CD4-positive, CD25-positive, alpha-beta regulatory T cell (primary cell): ENCODE data around the gene KIF19. TPM values are rescaled to one million over a fixed set of nuclear protein-coding genes. Genes with fewer than 3 reads are reported as not detected.

Source experiments
- ATAC-seq, 2 donors: fragments of 150-1000 bp; cut with Tn5 transposase; one replicate each; pipeline ENCODE4 v1.10.0; 2021; ENCODE audit warnings: low read depth in 2 of 2, moderate number of reproducible peaks in 2 of 2, moderate library complexity in 1 of 2
- DNase-seq, 3 donors: peaks; one replicate each; pipeline versions ENCODE4 v3.0.0 to v3.0.0-alpha.2; 2012 to 2022; ENCODE audit warnings: mixed read lengths in 1 of 3
- H3K27ac ChIP-seq: one replicate; pipeline ENCODE4 v1.7.0; 2013; ENCODE audit warnings: mild to moderate bottlenecking, low read length; ENCODE audit not compliant: insufficient read depth, poor library complexity, severe bottlenecking
- H3K27me3 ChIP-seq: one replicate; pipeline ENCODE4 v1.7.0; 2013; ENCODE audit warnings: low read length; ENCODE audit not compliant: control insufficient read depth, insufficient read depth
- H3K36me3 ChIP-seq: one replicate; pipeline ENCODE4 v1.7.0; 2013; ENCODE audit warnings: mild to moderate bottlenecking, low read length, moderate library complexity; ENCODE audit not compliant: control insufficient read depth, insufficient read depth
- H3K4me1 ChIP-seq: 2 replicates; pipeline ENCODE4 v1.7.0; 2013; ENCODE audit warnings: mild to moderate bottlenecking, low read length; ENCODE audit not compliant: insufficient read depth, control insufficient read depth, poor library complexity, severe bottlenecking
- H3K4me3 ChIP-seq: one replicate; pipeline ENCODE4 v1.7.0; 2013; ENCODE audit warnings: low read depth, mild to moderate bottlenecking, low read length, moderate library complexity
- H3K9me3 ChIP-seq, 2 experiments: 1 replicate in 1 of 2; 2 replicates in 1 of 2; pipeline ENCODE4 v1.7.0; 2013; ENCODE audit warnings: low read length in 2 of 2, mild to moderate bottlenecking in 1 of 2, moderate library complexity in 1 of 2; ENCODE audit not compliant: control insufficient read depth in 2 of 2
- H3K27ac Mint-ChIP-seq, 3 donors: one replicate each; pipeline ENCODE4 v1.8.0; 2020 to 2022; ENCODE audit warnings: mild to moderate bottlenecking in 3 of 3, mixed read lengths in 3 of 3, moderate library complexity in 2 of 3
- H3K27me3 Mint-ChIP-seq: one replicate; pipeline ENCODE4 v1.8.0; 2022; ENCODE audit warnings: mild to moderate bottlenecking, mixed read lengths
- H3K36me3 Mint-ChIP-seq: one replicate; pipeline ENCODE4 v1.8.0; 2020; ENCODE audit warnings: mixed read lengths
- H3K4me1 Mint-ChIP-seq, 4 donors: one replicate each; pipeline ENCODE4 v1.8.0; 2020 to 2022; ENCODE audit warnings: mixed read lengths in 4 of 4, mild to moderate bottlenecking in 1 of 4
- H3K4me3 Mint-ChIP-seq, 4 donors: one replicate each; pipeline ENCODE4 v1.8.0; 2020 to 2022; ENCODE audit warnings: mild to moderate bottlenecking in 4 of 4, mixed read lengths in 4 of 4, moderate library complexity in 3 of 4
- H3K9me3 Mint-ChIP-seq, 7 donors: one replicate each; pipeline ENCODE4 v1.8.0; 2020 to 2022; ENCODE audit warnings: mixed read lengths in 7 of 7, mild to moderate bottlenecking in 3 of 7, moderate library complexity in 2 of 7
- polyA plus RNA-seq, 4 donors: library from polyadenylated mRNA; unstranded; fragments of 300-500 nt; fragmentation: Illumina TruSeq; gene quantifications; one replicate each; pipeline ENCODE4 v1.2.3, GENCODE V29; 2021
- total RNA-seq: library from RNA; stranded (reverse); gene quantifications from one replicate; pipeline ENCODE4 v1.2.3, GENCODE V29; 2022

The KIF19 gene
- total and polyA plus RNA-seq, 5 donors from 2014 or later, result 1.2 to 1.8 (median 1.4) TPM

DNA sequence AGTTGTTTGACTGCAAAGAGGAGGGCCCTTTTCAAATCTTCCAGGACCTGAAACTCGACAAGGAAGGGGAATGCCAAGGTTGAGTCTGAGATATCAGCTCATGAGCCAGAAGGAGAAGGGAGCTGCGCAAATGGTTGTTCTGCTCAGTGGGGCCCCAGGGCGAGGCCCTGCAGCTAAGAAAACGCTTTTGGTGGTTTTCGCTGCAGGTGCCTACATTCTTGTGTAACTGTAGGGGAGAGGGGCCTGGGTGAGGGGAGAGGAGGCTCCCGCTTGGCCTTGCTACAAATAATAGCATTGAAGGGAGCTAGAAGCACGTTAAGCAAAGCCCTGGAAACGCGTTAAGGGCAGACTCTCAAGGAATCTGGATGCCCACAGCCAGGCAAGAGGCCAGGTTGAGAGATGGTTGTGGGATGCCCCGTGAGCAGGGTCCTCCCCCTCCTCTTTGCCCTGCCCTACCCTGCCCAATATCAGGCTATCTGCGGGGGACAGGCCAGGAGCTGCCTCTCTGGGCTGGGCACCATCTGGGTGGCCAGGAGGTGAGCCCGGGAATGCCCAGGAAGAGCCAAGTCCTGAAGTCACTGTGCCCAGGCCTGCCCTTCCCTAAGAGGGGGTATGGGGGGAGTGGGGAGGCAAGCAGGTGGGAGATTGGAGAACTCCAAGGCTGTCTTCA, 63.2 kb downstream of the KIF19 start:
- Mint-ChIP-seq H3K36me3 (no peaks in the 10 kb centered on the region), H3K4me1 (no peaks in the 10 kb centered on the region), H3K27me3 (peaks cover 17% of the 10 kb centered on the region), H3K9me3 (peaks cover 0 to 3% (median 0%) of the 10 kb centered on the region in 7 donors), H3K27ac (peak overlapping the region in 1 of 3 donors; percentile 76), H3K4me3 (no peak overlapping the region)
- Histone ChIP-seq H3K4me3 (no peak overlapping the region), H3K27me3 (no peaks in the 10 kb centered on the region), H3K9me3 (no peaks in the 10 kb centered on the region), H3K36me3 (no peaks in the 10 kb centered on the region), H3K27ac (no peak overlapping the region), H3K4me1 (no peaks in the 10 kb centered on the region)
- no peak for ATAC-seq
- no peak for DNase-seq

DNA sequence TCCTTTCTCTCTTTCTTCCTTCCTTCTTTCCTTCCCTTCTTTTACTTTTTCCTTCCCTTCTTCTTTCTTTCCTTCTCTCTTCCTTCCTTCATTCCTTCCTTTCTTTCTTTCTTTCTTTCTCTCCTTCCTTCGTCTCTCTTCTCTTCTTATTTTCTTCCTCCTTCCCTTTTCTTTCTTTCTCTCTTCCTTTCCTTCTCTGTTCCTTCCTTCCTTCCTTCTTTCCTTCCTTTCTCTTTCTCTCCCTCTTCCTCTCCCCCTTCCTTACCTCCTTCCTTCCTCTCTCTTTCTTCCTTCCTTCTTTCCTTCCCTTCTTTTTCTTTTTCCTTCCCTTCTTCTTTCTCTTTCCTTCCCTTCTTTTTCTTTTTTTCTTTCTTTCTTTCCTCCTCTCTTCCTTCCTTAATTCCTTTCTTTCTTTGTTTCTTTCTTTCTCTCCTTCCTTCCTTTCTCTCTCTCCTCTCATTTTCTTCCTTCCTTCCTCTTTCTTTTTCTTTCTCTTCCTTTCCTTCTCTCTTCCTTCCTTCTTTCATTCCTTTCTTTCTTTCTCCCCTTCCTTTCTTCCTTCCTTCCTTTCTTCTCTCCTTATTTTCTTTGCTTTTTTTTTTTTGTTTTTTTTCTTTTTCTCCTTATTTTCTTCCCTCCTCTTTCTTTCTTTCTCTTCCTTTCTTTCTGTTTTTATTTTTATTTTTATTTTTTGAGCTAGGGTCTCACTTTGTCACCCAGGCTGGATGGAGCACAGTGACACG, 64.1 kb downstream of the KIF19 start:
- no peaks in the 10 kb centered on the region for H3K27me3 ChIP-seq
- Mint-ChIP-seq H3K4me1 (no peaks in the 10 kb centered on the region), H3K27me3 (peaks cover 17% of the 10 kb centered on the region), H3K9me3 (peaks cover 0 to 3% (median 0%) of the 10 kb centered on the region in 7 donors), H3K27ac (peak overlapping the region in 1 of 3 donors; percentile 23), H3K36me3 (no peaks in the 10 kb centered on the region), H3K4me3 (no peak overlapping the region)
- ATAC-seq, result no peak
- no peaks in the 10 kb centered on the region for H3K36me3 ChIP-seq
- no peak overlapping the region for H3K27ac ChIP-seq
- H3K4me1 ChIP-seq, result no peaks in the 10 kb centered on the region
- no peak overlapping the region for H3K4me3 ChIP-seq
- H3K9me3 ChIP-seq, result no peaks in the 10 kb centered on the region
- no peak for DNase-seq

DNA sequence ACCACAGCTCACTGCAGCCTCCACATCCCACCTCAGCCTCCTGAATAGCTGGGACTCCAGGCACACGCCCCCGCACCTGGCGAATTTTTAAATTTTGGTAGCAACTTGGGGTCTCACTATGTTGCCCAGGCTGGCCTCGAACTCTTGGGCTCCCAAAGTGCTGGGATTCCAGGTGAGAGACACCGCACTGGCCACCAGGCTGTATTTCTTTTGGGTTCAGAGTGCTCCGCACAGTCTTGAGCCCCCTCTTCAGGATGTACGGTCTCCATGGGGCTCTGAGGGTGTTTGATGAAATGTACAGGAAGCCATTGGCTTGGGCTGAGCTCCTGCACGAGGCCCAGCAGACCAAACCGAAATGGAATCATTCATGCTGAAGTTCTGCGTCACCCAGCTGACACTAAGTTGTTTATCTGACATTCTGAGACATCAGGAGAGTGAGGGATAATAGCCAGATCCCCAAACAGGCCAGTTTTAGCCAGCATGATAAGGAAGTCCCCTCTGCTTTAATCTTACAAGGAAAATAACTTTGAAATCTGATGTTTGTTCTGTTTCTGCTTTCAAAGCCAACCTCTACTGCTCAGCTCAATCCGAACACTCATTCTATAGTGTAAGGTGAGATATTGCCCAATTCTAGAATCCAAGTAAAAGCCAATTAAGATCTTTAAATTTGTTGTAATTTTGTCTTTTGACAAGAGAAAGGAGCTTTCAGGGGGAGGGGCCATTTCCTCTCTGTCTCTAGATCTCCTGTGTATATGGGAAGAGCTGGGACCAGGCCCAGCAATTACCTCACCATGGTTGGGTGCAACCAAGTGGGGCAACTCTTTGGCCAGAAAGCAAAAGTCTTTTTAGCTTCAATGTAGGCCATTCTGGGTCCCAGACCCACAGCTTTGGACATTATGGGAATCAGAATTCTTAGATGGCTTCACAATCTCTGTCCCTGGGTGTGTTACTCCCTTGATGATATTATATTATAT, 64.9 kb downstream of the KIF19 start:
- Mint-ChIP-seq H3K36me3 (no peaks in the 10 kb centered on the region), H3K9me3 (peaks cover 0 to 3% (median 0%) of the 10 kb centered on the region in 7 donors), H3K4me3 (no peak overlapping the region), H3K27me3 (peaks cover 17% of the 10 kb centered on the region), H3K27ac (no peak overlapping the region), H3K4me1 (no peaks in the 10 kb centered on the region)
- no peak for ATAC-seq
- Histone ChIP-seq H3K4me1 (no peaks in the 10 kb centered on the region), H3K27me3 (no peaks in the 10 kb centered on the region), H3K27ac (no peak overlapping the region), H3K9me3 (no peaks in the 10 kb centered on the region), H3K36me3 (no peaks in the 10 kb centered on the region), H3K4me3 (no peak overlapping the region)
- DNase-seq, result no peak

DNA sequence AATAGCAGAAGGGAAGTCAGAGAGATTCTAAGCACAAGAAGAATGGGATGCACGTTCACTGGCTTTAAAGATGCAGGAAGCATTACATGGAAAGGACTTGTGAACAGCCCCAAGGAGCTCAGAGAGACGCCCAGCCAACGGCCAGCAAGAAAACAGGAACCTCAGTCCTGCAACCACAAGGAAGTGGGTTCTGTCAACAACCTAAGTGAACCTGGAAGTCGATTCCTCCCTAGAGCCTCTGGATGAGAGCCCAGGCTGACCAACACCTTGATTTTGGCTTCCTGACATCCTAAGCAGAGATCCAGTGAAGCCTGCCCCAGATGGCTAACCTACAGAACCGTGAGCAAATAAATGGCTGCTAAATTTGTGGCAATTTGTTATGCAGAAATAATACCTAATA, 65.7 kb downstream of the KIF19 start:
- no peaks in the 10 kb centered on the region for H3K4me1 Mint-ChIP-seq
- Histone ChIP-seq H3K9me3 (no peaks in the 10 kb centered on the region), H3K4me3 (no peak overlapping the region), H3K36me3 (no peaks in the 10 kb centered on the region), H3K27ac (no peak overlapping the region), H3K27me3 (no peaks in the 10 kb centered on the region), H3K4me1 (no peaks in the 10 kb centered on the region)
- no peak for DNase-seq
- H3K36me3 Mint-ChIP-seq, result no peaks in the 10 kb centered on the region
- peaks cover 12% of the 10 kb centered on the region for H3K27me3 Mint-ChIP-seq
- no peak overlapping the region for H3K4me3 Mint-ChIP-seq
- no peak for ATAC-seq
- peaks cover 0 to 3% (median 0%) of the 10 kb centered on the region in 7 donors for H3K9me3 Mint-ChIP-seq
- H3K27ac Mint-ChIP-seq, result no peak overlapping the region

DNA sequence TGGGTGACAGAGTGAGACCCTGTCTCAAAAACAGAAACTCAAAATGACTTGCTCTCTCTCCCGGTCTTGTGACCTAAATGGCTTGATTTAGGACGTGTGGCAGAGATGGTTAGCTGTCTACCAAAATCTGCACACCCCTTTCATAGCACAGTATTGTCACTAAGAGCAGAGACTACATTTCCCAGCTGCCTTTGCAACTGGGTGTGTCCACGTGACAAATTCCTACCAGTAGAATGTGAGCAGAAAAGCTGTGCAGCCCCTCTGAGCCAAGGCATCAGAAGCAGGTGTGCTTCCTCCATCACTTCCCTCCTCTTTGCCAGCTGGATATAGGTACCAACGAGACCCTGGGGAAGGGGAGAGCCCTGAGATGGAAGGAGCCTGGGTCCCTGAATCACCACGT, 66.8 kb downstream of the KIF19 start:
- H3K27me3 ChIP-seq, result no peaks in the 10 kb centered on the region
- no peak overlapping the region for H3K27ac Mint-ChIP-seq
- H3K36me3 Mint-ChIP-seq, result no peaks in the 10 kb centered on the region
- no peaks in the 10 kb centered on the region for H3K36me3 ChIP-seq
- DNase-seq, result no peak
- no peak overlapping the region for H3K4me3 ChIP-seq
- peaks cover 0 to 3% (median 0%) of the 10 kb centered on the region in 7 donors for H3K9me3 Mint-ChIP-seq
- H3K4me1 Mint-ChIP-seq, result no peaks in the 10 kb centered on the region
- H3K9me3 ChIP-seq, result no peaks in the 10 kb centered on the region
- H3K27ac ChIP-seq, result no peak overlapping the region
- H3K4me3 Mint-ChIP-seq, result no peak overlapping the region
- no peaks in the 10 kb centered on the region for H3K4me1 ChIP-seq
- ATAC-seq, result no peak
- peaks cover 10% of the 10 kb centered on the region for H3K27me3 Mint-ChIP-seq

DNA sequence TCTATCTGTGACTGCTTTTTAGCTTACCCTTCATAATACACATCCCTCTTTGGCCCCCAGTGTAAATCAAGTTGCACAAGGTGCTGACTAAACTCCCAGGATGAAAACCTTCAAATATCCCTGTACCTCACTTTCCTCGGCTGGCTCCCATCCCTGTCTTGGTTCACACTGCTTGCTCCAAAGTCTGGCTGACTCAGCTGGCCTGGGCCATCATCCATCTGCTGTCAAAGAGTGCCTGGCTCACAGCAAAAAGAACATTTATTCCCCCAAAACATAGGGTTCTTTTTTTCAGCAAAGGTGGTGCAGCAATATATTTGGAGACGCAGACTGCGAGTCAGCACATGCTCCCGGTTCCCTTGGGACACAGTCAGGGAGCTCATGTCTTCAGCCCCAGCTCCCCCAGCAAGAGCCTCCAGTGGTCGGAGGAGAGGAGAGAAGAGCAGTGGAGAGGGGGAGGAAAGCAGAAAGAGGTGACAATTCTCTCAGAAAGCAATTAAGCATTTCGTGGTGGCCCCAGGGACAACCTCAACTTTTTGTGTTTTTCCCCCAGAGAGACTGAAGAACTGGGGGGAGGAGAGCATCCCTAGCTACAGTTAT, 67.4 kb downstream of the KIF19 start:
- H3K27ac Mint-ChIP-seq, result no peak overlapping the region
- Histone ChIP-seq H3K27ac (no peak overlapping the region), H3K4me1 (no peaks in the 10 kb centered on the region), H3K27me3 (no peaks in the 10 kb centered on the region), H3K4me3 (no peak overlapping the region), H3K9me3 (no peaks in the 10 kb centered on the region), H3K36me3 (no peaks in the 10 kb centered on the region)
- DNase-seq (no peak), ATAC-seq (no peak)
- H3K9me3 Mint-ChIP-seq, result peaks cover 0 to 3% (median 0%) of the 10 kb centered on the region in 7 donors
- peaks cover 10% of the 10 kb centered on the region for H3K27me3 Mint-ChIP-seq
- no peak overlapping the region for H3K4me3 Mint-ChIP-seq
- H3K36me3 Mint-ChIP-seq, result no peaks in the 10 kb centered on the region
- no peaks in the 10 kb centered on the region for H3K4me1 Mint-ChIP-seq

DNA sequence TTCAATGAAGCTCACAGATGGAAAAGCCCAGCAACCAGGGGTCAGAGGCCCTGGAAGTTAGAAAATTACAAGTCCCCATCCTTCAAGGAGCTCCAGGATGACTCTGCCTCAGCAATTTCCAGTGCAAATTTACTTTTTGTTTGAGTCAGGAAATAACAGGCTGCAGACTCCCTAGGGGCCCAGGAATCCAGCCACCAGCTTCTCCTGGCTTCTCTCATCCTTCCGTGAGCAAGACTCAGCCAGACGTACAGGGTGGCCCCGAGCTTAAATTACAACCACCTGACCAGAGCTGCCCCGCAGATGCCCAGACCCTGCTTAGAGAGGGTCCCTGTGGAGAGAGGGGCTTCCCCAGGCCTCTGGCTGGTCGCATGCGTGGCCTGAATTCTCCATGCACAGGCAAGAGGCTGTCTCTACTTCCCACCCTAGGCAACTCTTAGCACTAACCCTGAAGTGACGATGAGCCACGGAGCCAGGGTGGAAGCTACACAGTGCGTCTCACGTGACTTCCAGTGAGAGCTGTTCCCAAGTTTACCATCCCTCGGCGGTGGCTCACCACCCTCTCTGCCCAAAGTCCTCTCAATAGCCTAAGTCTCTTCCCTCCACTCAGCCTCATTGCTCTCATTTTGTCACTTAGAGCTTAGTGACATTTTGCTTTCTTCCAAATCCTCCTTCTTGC, 68.4 kb downstream of the KIF19 start:
- no peak overlapping the region for H3K4me3 ChIP-seq
- no peaks in the 10 kb centered on the region for H3K36me3 ChIP-seq
- ATAC-seq (no peak), DNase-seq (no peak)
- H3K27me3 Mint-ChIP-seq, result peaks cover 10% of the 10 kb centered on the region
- no peak overlapping the region for H3K27ac ChIP-seq
- H3K36me3 Mint-ChIP-seq, result no peaks in the 10 kb centered on the region
- no peaks in the 10 kb centered on the region for H3K4me1 Mint-ChIP-seq
- H3K4me3 Mint-ChIP-seq, result no peak overlapping the region
- H3K9me3 Mint-ChIP-seq, result peaks cover 0 to 3% (median 0%) of the 10 kb centered on the region in 7 donors
- no peak overlapping the region for H3K27ac Mint-ChIP-seq
- H3K9me3 ChIP-seq, result no peaks in the 10 kb centered on the region
- H3K27me3 ChIP-seq, result no peaks in the 10 kb centered on the region
- H3K4me1 ChIP-seq, result no peaks in the 10 kb centered on the region
